Stimulated activated effector memory CD8-positive, alpha-beta T cell treated with anti-CD3 and anti-CD28 coated beads, Interleukin-12 subunit alpha, Interleukin-12 subunit beta, amount 100 ng/mL, for 72 hours (primary cell): ENCODE results near the gene HNRNPA2B1.
"Not testable (repeated sequence)": the region's sequence is repeated elsewhere in the genome, so short reads cannot be mapped to it uniquely, and the experiment has no call there.

ENCODE experiments used
- ATAC-seq: fragments of 150-1000 bp; cut with Tn5 transposase; 2 replicates; pipeline ENCODE4 v1.10.0; 2021
- DNase-seq, 2 donors: peaks; one replicate each; pipeline ENCODE4 v3.0.0; 2021 to 2022; ENCODE audit warnings: low spot score in 2 of 2
- H3K27ac Mint-ChIP-seq: one replicate; pipeline ENCODE4 v1.8.0; 2022; ENCODE audit warnings: mild to moderate bottlenecking, mixed read lengths
- H3K36me3 Mint-ChIP-seq: one replicate; pipeline ENCODE4 v1.8.0; 2022; ENCODE audit warnings: mild to moderate bottlenecking, mixed read lengths
- H3K4me1 Mint-ChIP-seq: one replicate; pipeline ENCODE4 v1.8.0; 2022; ENCODE audit warnings: mixed read lengths
- H3K4me3 Mint-ChIP-seq: one replicate; pipeline ENCODE4 v1.8.0; 2022; ENCODE audit warnings: mild to moderate bottlenecking, mixed read lengths
- H3K9me3 Mint-ChIP-seq: one replicate; pipeline ENCODE4 v1.8.0; 2022; ENCODE audit warnings: mixed read lengths

HNRNPA2B1 gene

GRCh38 chr7:26182706-26183105, 17.8 kb downstream of the HNRNPA2B1 start:
- Mint-ChIP-seq H3K27ac (peak overlapping the region; percentile 57), H3K4me3 (no peak overlapping the region), H3K4me1 (peaks cover 71% of the 10 kb centered on the region), H3K36me3 (peaks cover 96% of the 10 kb centered on the region), H3K9me3 (no peaks in the 10 kb centered on the region)
- DNase-seq (peak in 1 of 2 donors; percentile 52), ATAC-seq (no peak)

GRCh38 chr7:26182283-26182682, 18.3 kb downstream of the HNRNPA2B1 start:
- no peak for ATAC-seq
- Mint-ChIP-seq H3K4me1 (peaks cover 71% of the 10 kb centered on the region), H3K9me3 (no peaks in the 10 kb centered on the region), H3K4me3 (no peak overlapping the region), H3K27ac (peak overlapping the region; percentile 57), H3K36me3 (peaks cover 94% of the 10 kb centered on the region)
- DNase-seq = peak in 1 of 2 donors; percentile 48

GRCh38 chr7:26181474-26182227, 18.9 kb downstream of the HNRNPA2B1 start:
- H3K4me3 Mint-ChIP-seq = no peak overlapping the region
- no peaks in the 10 kb centered on the region for H3K9me3 Mint-ChIP-seq
- H3K27ac Mint-ChIP-seq = peak overlapping the region; percentile 57
- peaks cover 69% of the 10 kb centered on the region for H3K4me1 Mint-ChIP-seq
- ATAC-seq = no peak
- H3K36me3 Mint-ChIP-seq = peaks cover 87% of the 10 kb centered on the region
- DNase-seq = no peak

GRCh38 chr7:26180792-26181198, 19.8 kb downstream of the HNRNPA2B1 start:
- DNase-seq (no peak), ATAC-seq (no peak)
- H3K9me3 Mint-ChIP-seq = no peaks in the 10 kb centered on the region
- peak overlapping the region; percentile 71 for H3K27ac Mint-ChIP-seq
- H3K4me1 Mint-ChIP-seq = peaks cover 63% of the 10 kb centered on the region
- peaks cover 79% of the 10 kb centered on the region for H3K36me3 Mint-ChIP-seq
- no peak overlapping the region for H3K4me3 Mint-ChIP-seq

GRCh38 chr7:26179826-26180497, 20.6 kb downstream of the HNRNPA2B1 start:
- H3K4me1 Mint-ChIP-seq = peaks cover 55% of the 10 kb centered on the region
- peak overlapping the region; percentile 71 for H3K27ac Mint-ChIP-seq

GRCh38 chr7:26179422-26179821, 21.1 kb downstream of the HNRNPA2B1 start:
- H3K9me3 Mint-ChIP-seq = no peaks in the 10 kb centered on the region
- peak overlapping the region; percentile 20 for H3K27ac Mint-ChIP-seq
- no peak for ATAC-seq
- no peak overlapping the region for H3K4me3 Mint-ChIP-seq
- DNase-seq = no peak
- peaks cover 51% of the 10 kb centered on the region for H3K4me1 Mint-ChIP-seq
- H3K36me3 Mint-ChIP-seq = peaks cover 76% of the 10 kb centered on the region

More at GRCh38 chr7:26179826-26180497, 20.6 kb downstream of the HNRNPA2B1 start:
- H3K9me3 Mint-ChIP-seq = no peaks in the 10 kb centered on the region
- DNase-seq = no peak
- no peak for ATAC-seq
- peaks cover 76% of the 10 kb centered on the region for H3K36me3 Mint-ChIP-seq
- H3K4me3 Mint-ChIP-seq = no peak overlapping the region

- Mint-ChIP-seq H3K4me3 (no peak overlapping the region), H3K9me3 (no peaks in the 10 kb centered on the region), H3K27ac (no peak overlapping the region), H3K36me3 (peaks cover 76% of the 10 kb centered on the region), H3K4me1 (peaks cover 52% of the 10 kb centered on the region)
- ATAC-seq (peak; percentile 25), DNase-seq (no peak)
Observed at GRCh38 chr7:26178272-26178960, 22.1 kb downstream of the HNRNPA2B1 start.

GRCh38 chr7:26177269-26177668, 23.3 kb downstream of the HNRNPA2B1 start:
- ATAC-seq, H3K27ac Mint-ChIP-seq, DNase-seq, H3K4me3 Mint-ChIP-seq, H3K9me3 Mint-ChIP-seq: not testable (repeated sequence)
- Mint-ChIP-seq H3K4me1 (peaks cover 52% of the 10 kb centered on the region), H3K36me3 (peaks cover 74% of the 10 kb centered on the region)

GRCh38 chr7:26176696-26177095, 23.9 kb downstream of the HNRNPA2B1 start:
- H3K4me3 Mint-ChIP-seq, DNase-seq, H3K9me3 Mint-ChIP-seq, H3K27ac Mint-ChIP-seq, ATAC-seq: not testable (repeated sequence)
- peaks cover 72% of the 10 kb centered on the region for H3K36me3 Mint-ChIP-seq
- peaks cover 48% of the 10 kb centered on the region for H3K4me1 Mint-ChIP-seq

GRCh38 chr7:26175903-26176302, 24.6 kb downstream of the HNRNPA2B1 start:
- ATAC-seq, H3K27ac Mint-ChIP-seq, H3K9me3 Mint-ChIP-seq, DNase-seq, H3K4me3 Mint-ChIP-seq: not testable (repeated sequence)
- Mint-ChIP-seq H3K4me1 (peaks cover 44% of the 10 kb centered on the region), H3K36me3 (peaks cover 72% of the 10 kb centered on the region)

- ATAC-seq = no peak
- H3K36me3 Mint-ChIP-seq = peaks cover 49% of the 10 kb centered on the region
- no peak for DNase-seq
- H3K4me3 Mint-ChIP-seq = no peak overlapping the region
- H3K9me3 Mint-ChIP-seq = no peaks in the 10 kb centered on the region
- H3K4me1 Mint-ChIP-seq = peaks cover 22% of the 10 kb centered on the region
- H3K27ac Mint-ChIP-seq = no peak overlapping the region
Observed at GRCh38 chr7:26172048-26172447, 28.5 kb downstream of the HNRNPA2B1 start.

GRCh38 chr7:26171601-26172000, 28.9 kb downstream of the HNRNPA2B1 start:
- Mint-ChIP-seq H3K9me3 (no peaks in the 10 kb centered on the region), H3K27ac (no peak overlapping the region), H3K4me1 (peaks cover 26% of the 10 kb centered on the region), H3K36me3 (peaks cover 49% of the 10 kb centered on the region), H3K4me3 (no peak overlapping the region)
- ATAC-seq = no peak
- no peak for DNase-seq

GRCh38 chr7:26170663-26171062, 29.9 kb downstream of the HNRNPA2B1 start:
- DNase-seq = no peak
- ATAC-seq = no peak
- Mint-ChIP-seq H3K36me3 (peaks cover 49% of the 10 kb centered on the region), H3K4me3 (no peak overlapping the region), H3K9me3 (no peaks in the 10 kb centered on the region), H3K27ac (no peak overlapping the region), H3K4me1 (peaks cover 35% of the 10 kb centered on the region)

GRCh38 chr7:26169271-26169670, 31.3 kb downstream of the HNRNPA2B1 start:
- Mint-ChIP-seq H3K4me3 (no peak overlapping the region), H3K9me3 (no peaks in the 10 kb centered on the region), H3K4me1 (peaks cover 32% of the 10 kb centered on the region), H3K36me3 (peaks cover 37% of the 10 kb centered on the region), H3K27ac (no peak overlapping the region)
- ATAC-seq (no peak), DNase-seq (no peak)

GRCh38 chr7:26168458-26169023, 32.0 kb downstream of the HNRNPA2B1 start:
- Mint-ChIP-seq H3K9me3 (no peaks in the 10 kb centered on the region), H3K36me3 (peaks cover 29% of the 10 kb centered on the region), H3K4me3 (no peak overlapping the region), H3K27ac (no peak overlapping the region), H3K4me1 (peaks cover 24% of the 10 kb centered on the region)
- no peak for DNase-seq
- no peak for ATAC-seq
